Stimulated activated CD4-positive, alpha-beta T cell treated with anti-CD3 and anti-CD28 coated beads, Interleukin-12 subunit alpha, Interleukin-12 subunit beta, amount 100 ng/mL, for 4 hours (primary cell): ENCODE measurements around the gene GBA2.

ENCODE experiments used
- DNase-seq: peaks from one replicate; pipeline ENCODE4 v3.0.0-alpha.2; 2020

The GBA2 gene

DNA sequence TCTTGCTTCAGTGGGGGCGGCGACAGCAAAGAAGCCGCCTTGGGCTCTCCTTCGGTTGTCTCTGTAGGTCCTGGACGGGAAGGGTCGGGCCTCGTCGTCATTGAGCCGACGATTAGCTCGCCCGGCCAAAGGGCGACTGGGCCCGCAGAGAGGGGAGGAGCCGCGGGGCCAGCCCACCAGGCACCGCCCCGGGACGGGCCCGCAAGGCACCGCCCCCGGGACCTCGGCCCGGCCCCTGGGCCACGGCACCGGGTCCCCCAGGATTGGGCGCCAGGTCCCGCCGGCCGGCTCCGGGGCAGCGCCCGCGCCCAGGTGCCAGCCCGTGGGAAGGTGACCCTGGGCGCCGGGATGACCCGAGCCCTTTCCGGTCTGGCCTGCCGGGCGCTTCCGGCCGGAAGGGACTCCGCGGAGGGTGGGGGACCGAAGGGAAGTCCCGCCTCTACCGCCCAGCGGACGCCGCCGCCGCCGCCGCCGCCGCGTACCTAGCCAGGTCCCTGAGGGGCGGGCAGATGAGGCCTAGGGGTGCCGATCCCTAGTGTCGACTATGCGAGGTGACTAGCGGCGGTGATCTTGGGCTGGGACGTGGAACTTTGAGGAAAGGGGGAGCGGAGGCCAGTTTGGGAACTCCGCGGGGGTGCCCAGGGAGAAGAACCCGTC is at the start of gene GBA2, which contains the start of gene RGP1:
GBA2 (minus strand) TSS at position 371 of the 657 bp plus-strand sequence. CDS start 524 bp downstream, outside the sequence.
RGP1 (plus strand) TSS at position 430 of the 657 bp plus-strand sequence. CDS start 469 bp downstream, outside the sequence.
- peak; percentile 69 for DNase-seq

- no peak for DNase-seq
These were observed 48.5 kb upstream of the GBA2 start for GRCh38 chr9:35797311-35798109.

DNA sequence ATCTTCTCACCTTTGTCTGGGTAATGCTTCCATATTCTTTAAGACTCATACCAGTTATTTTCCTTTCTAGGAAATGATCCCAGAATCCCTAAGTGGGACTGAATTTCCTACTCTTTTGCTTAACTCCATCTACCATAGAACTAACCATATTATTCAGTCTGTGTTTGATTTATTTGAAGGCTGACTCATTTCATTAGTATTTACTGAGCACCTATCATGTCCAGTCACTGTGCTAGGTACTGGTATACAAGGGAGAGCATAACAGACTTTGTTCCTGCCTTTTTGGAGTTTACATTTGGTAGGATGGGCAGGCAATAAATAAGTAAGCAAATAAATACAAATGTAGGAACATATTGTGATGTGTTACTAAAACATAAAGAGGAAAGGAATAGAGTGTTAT is 46.7 kb upstream of the GBA2 start:
- no peak for DNase-seq

DNA sequence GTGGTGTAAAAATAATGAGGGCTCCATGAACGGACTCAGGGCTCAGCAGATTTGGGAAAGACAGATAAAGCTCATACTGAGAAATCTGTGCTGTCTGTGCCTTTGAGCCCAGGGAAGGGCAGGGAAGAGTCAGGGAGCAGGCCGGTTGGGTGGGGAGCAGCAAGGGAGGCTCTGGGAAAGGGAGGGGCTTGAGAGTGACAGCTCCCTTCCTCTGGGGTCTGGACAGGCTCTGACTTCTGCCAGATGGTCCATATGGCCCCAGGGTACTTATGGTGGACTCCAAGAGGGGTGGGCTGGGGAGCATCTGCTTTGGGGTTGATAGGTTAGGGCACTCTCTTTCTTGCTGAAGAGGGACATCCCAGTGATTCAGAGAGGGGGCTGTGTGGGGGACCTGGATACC is 44.4 kb upstream of the GBA2 start:
- DNase-seq = no peak

GRCh38 chr9:35792826-35793225 is 43.8 kb upstream of the GBA2 start:
- DNase-seq = no peak

GRCh38 chr9:35792024-35792813 is 43.2 kb upstream of the GBA2 start:
- no peak for DNase-seq

DNA sequence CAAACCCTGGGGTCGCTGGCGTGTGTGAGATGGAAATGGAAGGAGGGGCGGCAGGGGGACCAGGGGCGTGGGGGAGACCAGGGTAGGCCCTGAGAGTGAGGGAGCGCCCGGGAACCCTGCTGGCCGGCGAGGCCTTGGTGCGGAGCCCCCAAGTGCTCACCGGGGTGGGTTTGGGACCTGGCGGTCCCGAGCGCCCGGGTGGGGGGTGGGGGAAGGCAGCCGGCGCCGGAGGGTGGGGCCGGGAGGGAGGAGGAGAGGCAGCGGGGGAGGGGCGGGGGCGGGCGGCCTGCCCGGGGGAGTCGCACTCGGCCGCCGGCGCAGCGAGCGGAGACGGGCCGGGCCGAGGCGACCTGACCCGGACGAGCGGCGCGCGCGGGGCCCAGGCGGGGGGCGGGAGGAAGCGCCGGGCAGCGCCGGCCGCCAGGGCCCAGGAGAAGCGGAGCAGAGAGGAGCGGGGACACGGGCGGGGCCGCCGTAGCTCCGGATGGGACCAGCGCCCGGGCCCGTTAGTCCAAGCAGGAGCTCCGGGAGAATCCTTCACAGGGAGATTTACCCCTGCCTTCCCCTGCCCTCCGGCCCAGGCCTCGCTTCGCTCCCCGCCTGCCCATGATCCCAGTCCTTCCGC is 42.4 kb upstream of the GBA2 start, which contains the start of gene NPR2:
NPR2 (plus strand) TSS at position 295 of the 625 bp plus-strand sequence. CDS start 818 bp downstream, outside the sequence.
- DNase-seq = no peak

- DNase-seq = peak; percentile 37
These were observed 41.6 kb upstream of the GBA2 start for GRCh38 chr9:35790385-35791296.

GRCh38 chr9:35790025-35790384 is 41.0 kb upstream of the GBA2 start:
- no peak for DNase-seq

- DNase-seq = no peak
These were observed 40.5 kb upstream of the GBA2 start for GRCh38 chr9:35789541-35789940.

DNA sequence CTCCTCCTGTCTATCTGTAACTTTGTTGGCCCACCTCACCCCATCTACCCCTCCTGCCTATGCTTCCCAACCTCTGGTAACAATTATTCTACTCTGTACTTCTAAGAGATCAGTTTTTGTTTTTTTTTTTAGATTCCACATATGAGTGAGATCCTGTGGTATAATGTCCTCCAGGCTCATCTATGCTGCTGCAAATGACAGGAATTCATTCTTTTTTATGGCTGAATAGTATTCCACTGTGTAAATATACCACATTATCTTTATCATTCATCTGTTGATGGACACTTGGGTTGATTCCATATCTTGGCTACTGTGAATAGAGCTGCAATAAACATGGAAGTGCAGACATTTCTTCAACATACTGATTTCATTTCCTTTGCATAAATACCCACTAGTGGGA is 34.4 kb upstream of the GBA2 start:
- no peak for DNase-seq

DNA sequence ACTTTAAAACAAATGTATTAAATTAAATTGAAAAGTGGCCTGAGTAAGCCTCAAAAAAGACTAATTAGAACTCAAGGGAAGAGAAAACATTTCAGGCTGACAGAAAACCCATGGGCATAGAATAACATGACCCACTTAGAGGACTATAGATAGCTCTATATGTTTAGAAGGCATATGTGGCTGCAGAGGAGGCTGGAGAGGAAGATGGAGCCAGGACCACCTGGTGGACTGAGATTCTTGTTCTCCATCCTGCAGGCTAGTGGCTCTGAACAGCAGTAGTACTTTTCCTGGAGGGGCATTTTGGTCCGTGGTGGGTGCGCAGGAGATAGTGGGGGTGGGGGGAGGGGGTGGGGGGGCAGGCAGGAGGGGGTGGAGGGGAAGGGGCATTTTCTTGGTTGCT is 32.0 kb upstream of the GBA2 start:
- no peak for DNase-seq

- DNase-seq = no peak
These were observed 29.5 kb upstream of the GBA2 start for GRCh38 chr9:35778496-35778895.

- no peak for DNase-seq
These were observed 27.0 kb upstream of the GBA2 start for GRCh38 chr9:35776018-35776417.

GRCh38 chr9:35774907-35775635 is 26.0 kb upstream of the GBA2 start:
- no peak for DNase-seq

DNA sequence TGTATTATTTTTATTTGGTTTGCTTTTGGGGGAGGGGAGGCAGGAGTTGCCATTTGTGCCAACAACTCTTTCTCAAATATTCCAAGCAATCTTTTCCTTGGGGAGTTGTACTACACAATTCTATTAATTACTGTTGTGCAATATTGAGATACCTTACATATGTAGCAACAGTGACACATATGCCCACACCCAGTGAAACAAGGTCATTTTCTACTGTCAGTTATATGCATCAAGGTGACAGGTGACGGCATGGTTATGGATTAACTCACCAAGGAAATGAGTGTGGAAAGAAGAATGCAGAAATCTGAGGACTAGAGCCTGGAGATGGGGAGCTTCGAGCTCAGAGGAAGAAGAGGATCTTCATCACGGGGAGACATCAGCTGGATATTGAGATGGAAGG is 22.9 kb upstream of the GBA2 start:
- no peak for DNase-seq

DNA sequence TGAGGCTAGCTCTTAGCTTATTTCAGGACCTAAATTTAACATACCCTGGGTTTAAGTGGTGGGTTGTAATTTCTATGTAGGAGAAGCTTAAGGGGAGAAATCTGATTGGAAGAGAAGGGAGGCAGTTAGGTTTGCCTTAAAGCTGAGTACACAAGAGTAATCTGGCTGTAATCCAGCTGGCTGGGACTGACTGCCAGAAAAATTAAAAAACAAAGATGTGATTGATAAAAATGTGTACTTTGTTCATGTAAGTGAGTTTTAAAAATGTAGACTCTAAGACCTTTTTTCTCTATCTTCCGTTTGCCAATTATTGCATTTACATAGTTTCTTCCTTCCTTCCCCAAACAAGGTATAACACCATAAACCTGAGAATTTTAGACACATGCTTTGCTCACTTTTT is 22.5 kb upstream of the GBA2 start:
- DNase-seq = no peak

DNA sequence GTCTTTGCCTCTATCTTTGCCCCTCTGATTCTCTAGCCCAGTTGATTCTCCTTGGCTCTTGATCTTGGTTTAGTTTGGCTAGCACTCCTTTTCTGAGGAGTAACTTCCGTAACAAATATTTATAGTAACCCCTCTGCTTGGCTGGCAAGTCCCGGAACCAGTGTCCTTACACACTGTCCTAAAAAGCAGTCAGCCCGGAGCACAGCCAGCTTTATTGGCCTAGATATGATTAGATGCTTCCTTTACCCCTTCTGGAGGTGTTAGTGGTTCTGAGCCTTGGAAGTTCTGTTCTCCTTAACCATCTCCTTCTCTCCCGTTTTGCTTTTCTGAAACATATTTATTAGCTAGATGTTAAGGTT is 22.0 kb upstream of the GBA2 start:
- no peak for DNase-seq

DNA sequence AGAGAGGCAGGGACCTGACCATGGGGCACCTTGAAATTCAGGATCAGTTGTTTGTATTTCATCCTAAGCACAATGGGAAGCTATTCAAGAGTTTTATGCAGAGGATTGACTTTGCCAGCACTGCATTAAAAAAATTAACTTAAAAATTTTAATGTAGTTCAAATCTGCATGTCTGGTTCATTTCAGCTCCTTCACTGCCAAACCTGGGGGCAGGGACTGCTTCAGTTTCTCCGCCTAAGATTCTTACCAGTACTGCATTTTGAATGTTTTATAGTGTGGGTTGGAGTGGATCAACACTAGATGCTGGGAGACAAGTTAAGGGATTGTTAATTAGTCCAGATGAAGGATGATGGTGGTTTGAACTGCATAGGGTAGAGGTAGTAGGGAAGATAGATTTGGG is 20.7 kb upstream of the GBA2 start:
- DNase-seq = no peak

- DNase-seq = no peak
These were observed 18.4 kb upstream of the GBA2 start for GRCh38 chr9:35767458-35767857.

- DNase-seq = no peak
These were observed 18.0 kb upstream of the GBA2 start for GRCh38 chr9:35766997-35767396.
